HG03135 (cell line): ENCODE data around the gene CSF1.
"Not testable (repeated sequence)": the region's sequence is repeated elsewhere in the genome, so short reads cannot be mapped to it uniquely, and the experiment has no call there.

Experiments
- ATAC-seq: cut with Tn5 transposase; IDR thresholded peaks from one replicate; pipeline ENCODE4 v1.9.1; 2021; ENCODE audit warnings: mild to moderate bottlenecking, moderate library complexity; ENCODE audit not compliant: unreplicated experiment

Gene CSF1

GRCh38 chr1:109917768-109918606 lies 7.3 kb downstream of the CSF1 start:
- no peak for ATAC-seq

- no peak for ATAC-seq
Measured at GRCh38 chr1:109918671-109919070, 8.0 kb downstream of the CSF1 start.

DNA sequence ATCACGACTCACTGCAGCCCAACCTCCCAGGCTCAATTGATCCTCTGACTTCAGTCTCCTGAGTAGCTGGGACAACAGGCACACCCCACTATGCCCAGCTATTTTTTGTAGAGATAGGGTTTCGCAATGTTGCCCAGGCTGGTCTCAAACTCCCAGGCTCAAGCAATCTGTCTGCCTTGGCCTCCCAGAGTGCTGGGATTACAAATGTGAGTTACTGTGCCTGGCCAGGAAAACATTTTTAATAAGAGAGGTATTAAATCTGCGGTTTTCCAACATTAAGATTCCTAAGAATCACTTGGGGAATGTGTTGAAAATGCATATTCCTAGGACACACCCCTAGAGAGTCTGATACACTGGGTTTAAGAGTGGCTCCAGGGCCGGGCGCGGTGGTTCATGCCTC lies 8.7 kb downstream of the CSF1 start:
- no peak for ATAC-seq

DNA sequence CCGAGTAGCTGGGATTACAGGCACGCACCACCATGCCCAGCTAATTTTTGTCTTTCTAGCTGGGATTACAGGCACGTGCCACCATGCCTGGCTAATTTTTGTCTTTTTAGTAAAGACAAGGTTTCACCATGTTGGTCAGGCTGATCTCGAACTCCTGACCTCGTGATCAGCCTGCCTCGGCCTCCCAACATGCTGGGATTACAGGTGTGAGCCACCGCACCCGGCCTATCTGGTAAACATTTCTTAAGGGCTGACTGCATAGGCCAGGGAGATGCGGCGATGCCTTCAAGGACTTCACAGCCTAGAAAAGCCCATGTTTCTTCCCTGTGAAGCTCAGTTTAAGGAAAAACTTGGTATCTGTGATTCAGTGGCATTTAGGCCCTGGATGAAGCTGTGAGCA lies 9.7 kb downstream of the CSF1 start:
- not testable (repeated sequence) for ATAC-seq

- no peak for ATAC-seq
Measured at GRCh38 chr1:109922326-109922725, 11.7 kb downstream of the CSF1 start.

DNA sequence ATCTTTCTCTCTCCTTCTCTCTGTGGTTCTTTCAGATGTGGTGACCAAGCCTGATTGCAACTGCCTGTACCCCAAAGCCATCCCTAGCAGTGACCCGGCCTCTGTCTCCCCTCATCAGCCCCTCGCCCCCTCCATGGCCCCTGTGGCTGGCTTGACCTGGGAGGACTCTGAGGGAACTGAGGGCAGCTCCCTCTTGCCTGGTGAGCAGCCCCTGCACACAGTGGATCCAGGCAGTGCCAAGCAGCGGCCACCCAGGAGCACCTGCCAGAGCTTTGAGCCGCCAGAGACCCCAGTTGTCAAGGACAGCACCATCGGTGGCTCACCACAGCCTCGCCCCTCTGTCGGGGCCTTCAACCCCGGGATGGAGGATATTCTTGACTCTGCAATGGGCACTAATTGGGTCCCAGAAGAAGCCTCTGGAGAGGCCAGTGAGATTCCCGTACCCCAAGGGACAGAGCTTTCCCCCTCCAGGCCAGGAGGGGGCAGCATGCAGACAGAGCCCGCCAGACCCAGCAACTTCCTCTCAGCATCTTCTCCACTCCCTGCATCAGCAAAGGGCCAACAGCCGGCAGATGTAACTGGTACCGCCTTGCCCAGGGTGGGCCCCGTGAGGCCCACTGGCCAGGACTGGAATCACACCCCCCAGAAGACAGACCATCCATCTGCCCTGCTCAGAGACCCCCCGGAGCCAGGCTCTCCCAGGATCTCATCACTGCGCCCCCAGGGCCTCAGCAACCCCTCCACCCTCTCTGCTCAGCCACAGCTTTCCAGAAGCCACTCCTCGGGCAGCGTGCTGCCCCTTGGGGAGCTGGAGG lies 12.7 kb downstream of the CSF1 start:
- no peak for ATAC-seq

DNA sequence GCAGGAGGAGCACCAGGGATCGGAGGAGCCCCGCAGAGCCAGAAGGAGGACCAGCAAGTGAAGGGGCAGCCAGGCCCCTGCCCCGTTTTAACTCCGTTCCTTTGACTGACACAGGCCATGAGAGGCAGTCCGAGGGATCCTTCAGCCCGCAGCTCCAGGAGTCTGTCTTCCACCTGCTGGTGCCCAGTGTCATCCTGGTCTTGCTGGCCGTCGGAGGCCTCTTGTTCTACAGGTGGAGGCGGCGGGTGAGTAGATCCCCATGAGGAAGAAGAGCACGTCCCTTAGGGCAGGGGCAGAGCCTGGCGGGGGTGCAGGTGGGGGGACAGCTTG lies 13.3 kb downstream of the CSF1 start:
- no peak for ATAC-seq

GRCh38 chr1:109924316-109924715 lies 13.7 kb downstream of the CSF1 start:
- ATAC-seq: no peak

GRCh38 chr1:109925159-109925990 lies 14.7 kb downstream of the CSF1 start:
- ATAC-seq: no peak

DNA sequence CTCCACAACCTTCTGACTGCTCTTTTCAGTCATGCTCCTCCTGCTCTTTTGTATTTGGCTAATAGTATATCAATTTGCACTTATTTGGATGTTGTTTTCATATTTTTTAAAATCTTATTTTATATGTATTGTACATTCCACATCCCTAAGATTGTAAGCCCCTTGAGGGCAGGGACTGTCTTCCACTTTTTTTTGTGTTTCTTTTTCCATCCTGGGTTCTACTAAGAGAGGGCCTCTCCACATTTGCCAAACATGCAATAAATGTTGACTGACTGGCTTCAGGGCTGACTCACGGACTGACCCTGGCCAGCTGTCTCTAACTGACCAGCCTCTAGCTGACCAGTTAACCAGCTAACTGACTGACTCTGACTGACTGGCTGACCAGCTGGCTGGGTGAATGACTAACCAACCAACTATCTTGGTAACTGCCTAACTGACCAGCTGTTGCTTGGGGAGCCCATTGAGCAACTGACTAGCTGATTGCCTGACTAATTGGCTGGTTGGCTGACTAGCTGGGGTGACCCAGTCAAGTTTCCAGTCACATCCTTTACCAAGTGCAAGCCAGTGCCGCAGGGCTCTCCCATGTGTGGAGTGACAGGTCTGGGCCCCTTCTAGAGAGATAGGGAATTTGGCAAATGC lies 16.1 kb downstream of the CSF1 start:
- no peak for ATAC-seq

GRCh38 chr1:109927356-109927755 lies 16.7 kb downstream of the CSF1 start:
- ATAC-seq: no peak

GRCh38 chr1:109927911-109928321 lies 17.3 kb downstream of the CSF1 start:
- no peak for ATAC-seq

DNA sequence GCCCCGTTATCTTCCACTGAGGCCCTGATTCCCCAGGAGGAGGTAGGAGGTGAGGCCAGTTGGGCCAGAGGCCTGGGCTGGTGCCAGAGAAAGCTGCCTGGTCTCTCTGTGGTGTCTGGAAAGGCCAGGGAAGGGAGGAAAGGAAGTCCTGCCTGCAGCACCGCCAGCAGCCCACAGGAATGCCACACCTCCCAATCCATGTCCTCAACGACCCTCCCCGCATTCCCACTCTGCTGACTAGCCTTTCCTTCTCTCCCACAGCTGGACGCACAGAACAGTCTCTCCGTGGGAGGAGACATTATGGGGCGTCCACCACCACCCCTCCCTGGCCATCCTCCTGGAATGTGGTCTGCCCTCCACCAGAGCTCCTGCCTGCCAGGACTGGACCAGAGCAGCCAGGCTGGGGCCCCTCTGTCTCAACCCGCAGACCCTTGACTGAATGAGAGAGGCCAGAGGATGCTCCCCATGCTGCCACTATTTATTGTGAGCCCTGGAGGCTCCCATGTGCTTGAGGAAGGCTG lies 18.0 kb downstream of the CSF1 start:
- no peak for ATAC-seq

DNA sequence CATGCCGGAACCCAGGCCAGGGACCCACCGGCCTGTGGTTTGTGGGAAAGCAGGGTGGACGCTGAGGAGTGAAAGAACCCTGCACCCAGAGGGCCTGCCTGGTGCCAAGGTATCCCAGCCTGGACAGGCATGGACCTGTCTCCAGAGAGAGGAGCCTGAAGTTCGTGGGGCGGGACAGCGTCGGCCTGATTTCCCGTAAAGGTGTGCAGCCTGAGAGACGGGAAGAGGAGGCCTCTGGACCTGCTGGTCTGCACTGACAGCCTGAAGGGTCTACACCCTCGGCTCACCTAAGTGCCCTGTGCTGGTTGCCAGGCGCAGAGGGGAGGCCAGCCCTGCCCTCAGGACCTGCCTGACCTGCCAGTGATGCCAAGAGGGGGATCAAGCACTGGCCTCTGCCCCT lies 18.5 kb downstream of the CSF1 start:
- ATAC-seq: no peak

- no peak for ATAC-seq
Measured at GRCh38 chr1:109929588-109930251, 19.1 kb downstream of the CSF1 start.

GRCh38 chr1:109930252-109930993 lies 19.8 kb downstream of the CSF1 start:
- no peak for ATAC-seq

DNA sequence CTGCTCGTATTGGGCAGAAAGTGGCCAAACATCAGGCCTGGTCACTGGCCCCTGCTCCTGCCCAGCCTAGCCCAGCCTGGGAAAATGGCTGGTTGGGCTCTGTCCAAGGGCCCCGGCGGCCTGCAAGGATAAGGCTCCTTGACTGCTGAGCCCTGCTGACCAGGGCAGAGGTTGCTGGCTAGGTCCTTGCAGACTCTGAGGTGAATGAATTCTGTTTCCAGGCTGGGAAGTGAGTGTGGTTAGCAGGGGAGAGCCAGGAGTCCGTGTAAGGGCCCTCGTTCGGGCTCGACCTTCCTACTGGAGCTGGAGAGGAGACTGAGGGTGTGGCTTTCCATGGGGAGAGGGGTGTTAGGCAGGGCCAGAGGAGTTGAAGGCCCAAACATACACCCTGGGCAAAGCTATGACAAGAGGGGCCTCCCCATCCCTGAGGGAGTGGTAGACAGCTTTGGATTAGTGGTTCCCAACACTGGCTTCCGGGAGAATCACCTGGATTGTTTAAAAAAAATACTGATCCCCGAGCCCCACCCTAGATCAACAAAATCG lies 20.6 kb downstream of the CSF1 start:
- no peak for ATAC-seq

- no peak for ATAC-seq
Measured at GRCh38 chr1:109931911-109932636, 21.4 kb downstream of the CSF1 start.
